MCF 10A (cell line): ENCODE data around the gene FNIP1. TPM values are rescaled to one million over a fixed set of nuclear protein-coding genes. Genes with fewer than 3 reads are reported as not detected.

Experiments used
- BruUV-seq: library from RNA; stranded (reverse); fragments of 400-500 nt; replicated peaks from 2 replicates; lab custom pipeline; 2021; lab: Mats Ljungman, UMichigan
- CTCF ChIA-PET: fragments of 300-600 bp; sonication (Branson Sonifier 250); formaldehyde crosslinking; extraction: SDS; loops from one replicate; lab custom pipeline; 2021; ENCODE audit warnings: antibody characterized with exemption, inconsistent platforms; lab: Yijun Ruan, JAX
- POLR2A ChIA-PET: fragments of 300-600, 350-650 bp; sonication (Branson Sonifier 250); formaldehyde crosslinking; extraction: SDS; loops from one replicate; lab custom pipeline; 2020; ENCODE audit warnings: antibody characterized with exemption, inconsistent platforms; lab: Yijun Ruan, JAX
- DNase-seq: peaks from one replicate; pipeline ENCODE4 v3.0.0-alpha.2; 2018; ENCODE audit not compliant: unreplicated experiment
- H3K27ac Mint-ChIP-seq: one replicate; pipeline ENCODE4 v1.8.0; 2022; ENCODE audit warnings: mild to moderate bottlenecking, low read depth, mixed read lengths; ENCODE audit not compliant: unreplicated experiment
- H3K27me3 Mint-ChIP-seq: one replicate; pipeline ENCODE4 v1.8.0; 2022; ENCODE audit warnings: mixed read lengths; ENCODE audit not compliant: insufficient read depth, unreplicated experiment
- H3K36me3 Mint-ChIP-seq: one replicate; pipeline ENCODE4 v1.8.0; 2022; ENCODE audit warnings: mild to moderate bottlenecking, moderate library complexity, mixed read lengths; ENCODE audit not compliant: insufficient read depth, unreplicated experiment
- H3K4me1 Mint-ChIP-seq: one replicate; pipeline ENCODE4 v1.8.0; 2022; ENCODE audit warnings: mixed read lengths; ENCODE audit not compliant: insufficient read depth, unreplicated experiment
- H3K4me3 Mint-ChIP-seq: one replicate; pipeline ENCODE4 v1.8.0; 2022; ENCODE audit warnings: mild to moderate bottlenecking, moderate library complexity, mixed read lengths; ENCODE audit not compliant: unreplicated experiment
- H3K9me3 Mint-ChIP-seq: one replicate; pipeline ENCODE4 v1.8.0; 2022; ENCODE audit warnings: mixed read lengths; ENCODE audit not compliant: unreplicated experiment
- CTCF ChIP-seq: fragments of 200-600 bp; IDR thresholded peaks from one replicate; pipeline ENCODE4 v1.8.0; 2022; ENCODE audit warnings: antibody characterized with exemption, mild to moderate bottlenecking; ENCODE audit not compliant: unreplicated experiment
- intact Hi-C: fragments of 100-400 bp; cut with micrococcal nuclease; formaldehyde crosslinking; loops from 2 replicates; pipeline ENCODE4 v1.14.1; 2022
- total RNA-seq: library from RNA; stranded (reverse); gene quantifications from 2 replicates; pipeline ENCODE4 v1.2.3, GENCODE V29; 2022

The FNIP1 gene
- total RNA-seq, 1 experiment from 2014 or later, result 36.3 TPM

- H3K36me3 Mint-ChIP-seq, result peaks cover 12% of the 10 kb centered on the region
- H3K4me3 Mint-ChIP-seq, result no peak overlapping the region
- no peak for TF ChIP-seq CTCF
- POLR2A ChIA-PET, result interaction anchor here (0.7 to 0.9 kb wide), 3 partner anchors 9 to 49 kb away, joined by 3 read pairs; no protein-coding TSS in a partner anchor
- BruUV-seq, result no TSS peak
- intact Hi-C loops, result no loop called here
- no peaks in the 10 kb centered on the region for H3K27me3 Mint-ChIP-seq
- H3K27ac Mint-ChIP-seq, result no peak overlapping the region
- H3K4me1 Mint-ChIP-seq, result peaks cover 29% of the 10 kb centered on the region
- peak; percentile 62 for DNase-seq
- H3K9me3 Mint-ChIP-seq, result no peaks in the 10 kb centered on the region
- CTCF ChIA-PET, result interaction anchor here (0.7 kb wide), 1 partner anchor 11 kb away, joined by 3 read pairs; no protein-coding TSS in a partner anchor
Observed at GRCh38 chr5:131749138-131749537, 47.7 kb downstream of the FNIP1 start.

- ChIA-PET POLR2A (interaction anchor here (0.9 to 2.2 kb wide), 2 partner anchors 49 kb away, joined by 4 to 9 read pairs; partner anchors contain the start of gene FNIP1), CTCF (no interaction called here)
- Mint-ChIP-seq H3K4me3 (no peak overlapping the region), H3K36me3 (peaks cover 26% of the 10 kb centered on the region), H3K27me3 (no peaks in the 10 kb centered on the region), H3K9me3 (no peaks in the 10 kb centered on the region), H3K27ac (peak overlapping the region; percentile 3), H3K4me1 (peaks cover 29% of the 10 kb centered on the region)
- no peak for TF ChIP-seq CTCF
- intact Hi-C loops, result loop anchor here (2.0 kb wide), 1 partner anchor 49 kb away; the partner anchor contains the start of gene FNIP1
- peak; percentile 13 for DNase-seq
- no TSS peak for BruUV-seq
Observed at GRCh38 chr5:131747180-131748105, 49.4 kb downstream of the FNIP1 start.

GRCh38 chr5:131746423-131746822 is 50.4 kb downstream of the FNIP1 start:
- Mint-ChIP-seq H3K36me3 (peaks cover 31% of the 10 kb centered on the region), H3K27me3 (no peaks in the 10 kb centered on the region), H3K9me3 (no peaks in the 10 kb centered on the region), H3K4me3 (no peak overlapping the region), H3K4me1 (peaks cover 29% of the 10 kb centered on the region), H3K27ac (no peak overlapping the region)
- TF ChIP-seq CTCF, result no peak
- BruUV-seq, result no TSS peak
- DNase-seq, result no peak
- CTCF ChIA-PET, result no interaction called here
- POLR2A ChIA-PET, result interaction anchor here (2.2 kb wide), 1 partner anchor 50 kb away, joined by 9 read pairs; the partner anchor contains the start of gene FNIP1
- intact Hi-C loops, result loop anchor here (2.0 kb wide), 1 partner anchor 50 kb away; the partner anchor contains the start of gene FNIP1

GRCh38 chr5:131745703-131746102 is 51.1 kb downstream of the FNIP1 start:
- ChIA-PET POLR2A (interaction anchor here (0.6 to 2.2 kb wide), 2 partner anchors 51 to 94 kb away, joined by 5 to 9 read pairs; partner anchors contain the start of gene FNIP1), CTCF (no interaction called here)
- H3K36me3 Mint-ChIP-seq, result peaks cover 37% of the 10 kb centered on the region
- H3K4me3 Mint-ChIP-seq, result no peak overlapping the region
- DNase-seq, result peak; percentile 18
- BruUV-seq, result no TSS peak
- H3K27me3 Mint-ChIP-seq, result no peaks in the 10 kb centered on the region
- peaks cover 29% of the 10 kb centered on the region for H3K4me1 Mint-ChIP-seq
- peak overlapping the region; percentile 28 for H3K27ac Mint-ChIP-seq
- no peak for TF ChIP-seq CTCF
- no peaks in the 10 kb centered on the region for H3K9me3 Mint-ChIP-seq
- intact Hi-C loops, result loop anchor here (2.0 kb wide), 1 partner anchor 51 kb away; the partner anchor contains the start of gene FNIP1
